ENCODE data around the gene NAA25. TPM values are rescaled to one million over a fixed set of nuclear protein-coding genes. Genes with fewer than 3 reads are reported as not detected.

Gene NAA25
- total and polyA plus RNA-seq, 9 of the 15 experiments (the other 6 are each of a cell fraction or from before 2014, with no cell fraction given), result 26.6 to 59.6 (median 48.9) TPM

DNA sequence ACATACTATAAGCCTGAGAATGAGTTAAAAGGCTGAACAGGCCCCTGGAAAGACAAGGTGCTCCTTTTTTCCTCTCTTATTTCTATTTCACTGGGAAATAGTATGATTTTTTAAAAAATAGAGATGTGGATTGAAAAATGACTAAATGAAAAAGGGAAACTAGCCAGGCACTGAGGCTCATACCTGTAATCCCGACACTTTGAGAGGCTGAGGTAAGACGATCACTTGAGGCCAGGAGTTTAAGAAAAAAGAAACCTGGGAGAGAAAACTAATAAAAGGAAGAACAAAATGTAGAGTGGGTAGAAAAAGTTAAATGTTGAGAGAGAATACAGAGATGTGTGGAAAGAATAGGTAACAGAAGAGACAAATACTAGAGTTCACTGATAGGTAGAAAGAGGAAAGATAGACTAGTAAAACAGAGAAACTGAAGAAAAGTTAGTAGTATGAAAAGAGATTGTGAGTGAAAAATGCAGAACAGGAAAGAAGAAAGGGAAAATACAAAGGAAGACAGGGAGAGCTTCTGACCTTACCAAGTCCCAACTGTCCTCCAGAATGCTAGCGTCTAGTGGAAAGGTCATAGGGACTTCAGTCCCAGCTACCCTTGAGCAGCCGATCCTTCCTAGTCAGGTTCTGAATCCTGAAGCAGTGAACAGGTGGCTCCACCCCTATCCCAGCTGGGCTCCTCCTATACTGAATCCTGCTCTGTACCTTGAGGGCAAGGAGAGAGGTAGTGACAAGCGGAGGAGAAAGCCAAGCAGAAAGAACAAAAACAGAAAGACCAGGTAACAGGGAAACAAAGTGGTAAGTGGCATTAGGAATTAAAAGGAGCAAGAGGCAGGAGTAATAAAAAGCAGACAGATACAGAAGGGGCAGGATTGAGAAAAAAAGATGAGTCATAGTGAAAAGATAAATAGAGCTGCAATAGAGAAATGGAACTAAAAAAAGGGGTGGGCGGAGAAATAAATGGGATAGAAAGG lies 102.9 kb downstream of the NAA25 start (continued):
- TF ChIP-seq POLR3G (IDR thresholded peaks at IDR 0.05; ENCODE audit: extremely low read depth, insufficient read length, insufficient replicate concordance) (no peak), ZFX (CRISPR knock-in tag; IDR thresholded peaks at IDR 0.05) (no peak; the same call in 1 of the 2 replicates), XRCC3 (IDR thresholded peaks at IDR 0.05) (no peak), PCBP2 (IDR thresholded peaks at IDR 0.05; ENCODE audit: low read depth, low read length, poor library complexity, severe bottlenecking) (no peak), ZNF274 (IDR thresholded peaks at IDR 0.05; ENCODE audit: borderline replicate concordance, low read depth, low read length) (no peak), BHLHE40 (IDR thresholded peaks at IDR 0.05; ENCODE audit: low read length) (no peak), TAF7 (tag; IDR thresholded peaks at IDR 0.05) (no peak), ZNF778 (CRISPR knock-in tag; IDR thresholded peaks at IDR 0.05) (no peak), ZNF384 (IDR thresholded peaks at IDR 0.05; ENCODE audit: low read depth, low read length) (no peak), CBX5 (IDR thresholded peaks at IDR 0.05; ENCODE audit: borderline replicate concordance, low read depth) (no peak), ZNF583 (CRISPR knock-in tag; IDR thresholded peaks at IDR 0.05) (no peak), ZNF282 (CRISPR knock-in tag; IDR thresholded peaks at IDR 0.05) (no peak), ZNF212 (CRISPR knock-in tag; IDR thresholded peaks at IDR 0.05) (no peak)
- TF ChIP-seq, protein P1, sequence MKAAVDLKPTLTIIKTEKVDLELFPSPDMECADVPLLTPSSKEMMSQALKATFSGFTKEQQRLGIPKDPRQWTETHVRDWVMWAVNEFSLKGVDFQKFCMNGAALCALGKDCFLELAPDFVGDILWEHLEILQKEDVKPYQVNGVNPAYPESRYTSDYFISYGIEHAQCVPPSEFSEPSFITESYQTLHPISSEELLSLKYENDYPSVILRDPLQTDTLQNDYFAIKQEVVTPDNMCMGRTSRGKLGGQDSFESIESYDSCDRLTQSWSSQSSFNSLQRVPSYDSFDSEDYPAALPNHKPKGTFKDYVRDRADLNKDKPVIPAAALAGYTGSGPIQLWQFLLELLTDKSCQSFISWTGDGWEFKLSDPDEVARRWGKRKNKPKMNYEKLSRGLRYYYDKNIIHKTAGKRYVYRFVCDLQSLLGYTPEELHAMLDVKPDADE (conservative IDR thresholded peaks at IDR 0.05; ENCODE audit: control insufficient read depth, low read depth, low read length), result no peak
- TF ChIP-seq, protein P2, sequence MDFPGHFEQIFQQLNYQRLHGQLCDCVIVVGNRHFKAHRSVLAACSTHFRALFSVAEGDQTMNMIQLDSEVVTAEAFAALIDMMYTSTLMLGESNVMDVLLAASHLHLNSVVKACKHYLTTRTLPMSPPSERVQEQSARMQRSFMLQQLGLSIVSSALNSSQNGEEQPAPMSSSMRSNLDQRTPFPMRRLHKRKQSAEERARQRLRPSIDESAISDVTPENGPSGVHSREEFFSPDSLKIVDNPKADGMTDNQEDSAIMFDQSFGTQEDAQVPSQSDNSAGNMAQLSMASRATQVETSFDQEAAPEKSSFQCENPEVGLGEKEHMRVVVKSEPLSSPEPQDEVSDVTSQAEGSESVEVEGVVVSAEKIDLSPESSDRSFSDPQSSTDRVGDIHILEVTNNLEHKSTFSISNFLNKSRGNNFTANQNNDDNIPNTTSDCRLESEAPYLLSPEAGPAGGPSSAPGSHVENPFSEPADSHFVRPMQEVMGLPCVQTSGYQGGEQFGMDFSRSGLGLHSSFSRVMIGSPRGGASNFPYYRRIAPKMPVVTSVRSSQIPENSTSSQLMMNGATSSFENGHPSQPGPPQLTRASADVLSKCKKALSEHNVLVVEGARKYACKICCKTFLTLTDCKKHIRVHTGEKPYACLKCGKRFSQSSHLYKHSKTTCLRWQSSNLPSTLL (IDR thresholded peaks at IDR 0.05), result peak; percentile 64; the same call in 1 of the 2 replicates
- TF ChIP-seq, protein P3, sequence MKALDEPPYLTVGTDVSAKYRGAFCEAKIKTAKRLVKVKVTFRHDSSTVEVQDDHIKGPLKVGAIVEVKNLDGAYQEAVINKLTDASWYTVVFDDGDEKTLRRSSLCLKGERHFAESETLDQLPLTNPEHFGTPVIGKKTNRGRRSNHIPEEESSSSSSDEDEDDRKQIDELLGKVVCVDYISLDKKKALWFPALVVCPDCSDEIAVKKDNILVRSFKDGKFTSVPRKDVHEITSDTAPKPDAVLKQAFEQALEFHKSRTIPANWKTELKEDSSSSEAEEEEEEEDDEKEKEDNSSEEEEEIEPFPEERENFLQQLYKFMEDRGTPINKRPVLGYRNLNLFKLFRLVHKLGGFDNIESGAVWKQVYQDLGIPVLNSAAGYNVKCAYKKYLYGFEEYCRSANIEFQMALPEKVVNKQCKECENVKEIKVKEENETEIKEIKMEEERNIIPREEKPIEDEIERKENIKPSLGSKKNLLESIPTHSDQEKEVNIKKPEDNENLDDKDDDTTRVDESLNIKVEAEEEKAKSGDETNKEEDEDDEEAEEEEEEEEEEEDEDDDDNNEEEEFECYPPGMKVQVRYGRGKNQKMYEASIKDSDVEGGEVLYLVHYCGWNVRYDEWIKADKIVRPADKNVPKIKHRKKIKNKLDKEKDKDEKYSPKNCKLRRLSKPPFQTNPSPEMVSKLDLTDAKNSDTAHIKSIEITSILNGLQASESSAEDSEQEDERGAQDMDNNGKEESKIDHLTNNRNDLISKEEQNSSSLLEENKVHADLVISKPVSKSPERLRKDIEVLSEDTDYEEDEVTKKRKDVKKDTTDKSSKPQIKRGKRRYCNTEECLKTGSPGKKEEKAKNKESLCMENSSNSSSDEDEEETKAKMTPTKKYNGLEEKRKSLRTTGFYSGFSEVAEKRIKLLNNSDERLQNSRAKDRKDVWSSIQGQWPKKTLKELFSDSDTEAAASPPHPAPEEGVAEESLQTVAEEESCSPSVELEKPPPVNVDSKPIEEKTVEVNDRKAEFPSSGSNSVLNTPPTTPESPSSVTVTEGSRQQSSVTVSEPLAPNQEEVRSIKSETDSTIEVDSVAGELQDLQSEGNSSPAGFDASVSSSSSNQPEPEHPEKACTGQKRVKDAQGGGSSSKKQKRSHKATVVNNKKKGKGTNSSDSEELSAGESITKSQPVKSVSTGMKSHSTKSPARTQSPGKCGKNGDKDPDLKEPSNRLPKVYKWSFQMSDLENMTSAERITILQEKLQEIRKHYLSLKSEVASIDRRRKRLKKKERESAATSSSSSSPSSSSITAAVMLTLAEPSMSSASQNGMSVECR (CRISPR knock-in tag; IDR thresholded peaks at IDR 0.05), result no peak
- TF ChIP-seq, protein P4, sequence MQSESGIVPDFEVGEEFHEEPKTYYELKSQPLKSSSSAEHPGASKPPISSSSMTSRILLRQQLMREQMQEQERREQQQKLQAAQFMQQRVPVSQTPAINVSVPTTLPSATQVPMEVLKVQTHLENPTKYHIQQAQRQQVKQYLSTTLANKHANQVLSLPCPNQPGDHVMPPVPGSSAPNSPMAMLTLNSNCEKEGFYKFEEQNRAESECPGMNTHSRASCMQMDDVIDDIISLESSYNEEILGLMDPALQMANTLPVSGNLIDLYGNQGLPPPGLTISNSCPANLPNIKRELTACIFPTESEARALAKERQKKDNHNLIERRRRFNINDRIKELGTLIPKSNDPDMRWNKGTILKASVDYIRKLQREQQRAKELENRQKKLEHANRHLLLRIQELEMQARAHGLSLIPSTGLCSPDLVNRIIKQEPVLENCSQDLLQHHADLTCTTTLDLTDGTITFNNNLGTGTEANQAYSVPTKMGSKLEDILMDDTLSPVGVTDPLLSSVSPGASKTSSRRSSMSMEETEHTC (IDR thresholded peaks at IDR 0.05), result no peak
